A673 (cell line): ENCODE measurements around the gene LMO7.

Experiments used
- EZH2 ChIP-seq: fragments of 200-600 bp; sonication (generic); IDR thresholded peaks from 2 replicates; pipeline ENCODE4 v1.6.1; 2017; ENCODE audit warnings: borderline replicate concordance, low read depth, mild to moderate bottlenecking, mixed read lengths, antibody characterized with exemption, low read length; ENCODE audit not compliant: poor library complexity, severe bottlenecking
- TF ChIP-seq, protein P1 (sequence below): fragments of 300-800, 200-600 bp; sonication (generic); conservative IDR thresholded peaks from 2 replicates; pipeline ENCODE4 v1.5.1; 2017; ENCODE audit warnings: low read depth, mild to moderate bottlenecking, antibody characterized with exemption, low read length, moderate library complexity, mixed read lengths

DNA sequence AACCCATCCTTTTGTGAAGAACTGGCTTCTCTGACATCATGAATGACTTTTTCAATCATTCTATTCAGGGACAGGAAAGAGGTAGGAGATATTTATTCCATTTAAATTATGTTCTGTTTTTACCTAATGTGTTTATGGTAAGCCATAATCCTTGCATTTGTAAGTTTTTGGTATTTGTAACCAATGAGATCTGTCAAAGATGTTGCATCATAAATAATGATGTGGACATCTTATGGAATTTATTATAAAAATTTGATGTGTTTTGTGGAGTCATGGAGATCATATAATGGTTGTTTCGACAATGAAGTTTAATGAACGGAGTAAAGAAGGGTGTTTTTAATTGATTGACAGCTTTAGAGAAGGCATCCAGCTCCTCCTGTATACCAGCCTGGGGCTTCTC is 67.6 kb downstream of the LMO7 start:
- TF ChIP-seq, protein P1, sequence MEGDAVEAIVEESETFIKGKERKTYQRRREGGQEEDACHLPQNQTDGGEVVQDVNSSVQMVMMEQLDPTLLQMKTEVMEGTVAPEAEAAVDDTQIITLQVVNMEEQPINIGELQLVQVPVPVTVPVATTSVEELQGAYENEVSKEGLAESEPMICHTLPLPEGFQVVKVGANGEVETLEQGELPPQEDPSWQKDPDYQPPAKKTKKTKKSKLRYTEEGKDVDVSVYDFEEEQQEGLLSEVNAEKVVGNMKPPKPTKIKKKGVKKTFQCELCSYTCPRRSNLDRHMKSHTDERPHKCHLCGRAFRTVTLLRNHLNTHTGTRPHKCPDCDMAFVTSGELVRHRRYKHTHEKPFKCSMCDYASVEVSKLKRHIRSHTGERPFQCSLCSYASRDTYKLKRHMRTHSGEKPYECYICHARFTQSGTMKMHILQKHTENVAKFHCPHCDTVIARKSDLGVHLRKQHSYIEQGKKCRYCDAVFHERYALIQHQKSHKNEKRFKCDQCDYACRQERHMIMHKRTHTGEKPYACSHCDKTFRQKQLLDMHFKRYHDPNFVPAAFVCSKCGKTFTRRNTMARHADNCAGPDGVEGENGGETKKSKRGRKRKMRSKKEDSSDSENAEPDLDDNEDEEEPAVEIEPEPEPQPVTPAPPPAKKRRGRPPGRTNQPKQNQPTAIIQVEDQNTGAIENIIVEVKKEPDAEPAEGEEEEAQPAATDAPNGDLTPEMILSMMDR, result no peak
- TF ChIP-seq EZH2, result no peak
